EH (cell line): ENCODE results near the gene SRGAP2C.
"Not testable (repeated sequence)": the region's sequence is repeated elsewhere in the genome, so short reads cannot be mapped to it uniquely, and the experiment has no call there.

Experiments
- DNase-seq: peaks from one replicate; pipeline ENCODE4 v3.0.0-alpha.2; 2015; ENCODE audit warnings: low read depth

Gene SRGAP2C

DNA sequence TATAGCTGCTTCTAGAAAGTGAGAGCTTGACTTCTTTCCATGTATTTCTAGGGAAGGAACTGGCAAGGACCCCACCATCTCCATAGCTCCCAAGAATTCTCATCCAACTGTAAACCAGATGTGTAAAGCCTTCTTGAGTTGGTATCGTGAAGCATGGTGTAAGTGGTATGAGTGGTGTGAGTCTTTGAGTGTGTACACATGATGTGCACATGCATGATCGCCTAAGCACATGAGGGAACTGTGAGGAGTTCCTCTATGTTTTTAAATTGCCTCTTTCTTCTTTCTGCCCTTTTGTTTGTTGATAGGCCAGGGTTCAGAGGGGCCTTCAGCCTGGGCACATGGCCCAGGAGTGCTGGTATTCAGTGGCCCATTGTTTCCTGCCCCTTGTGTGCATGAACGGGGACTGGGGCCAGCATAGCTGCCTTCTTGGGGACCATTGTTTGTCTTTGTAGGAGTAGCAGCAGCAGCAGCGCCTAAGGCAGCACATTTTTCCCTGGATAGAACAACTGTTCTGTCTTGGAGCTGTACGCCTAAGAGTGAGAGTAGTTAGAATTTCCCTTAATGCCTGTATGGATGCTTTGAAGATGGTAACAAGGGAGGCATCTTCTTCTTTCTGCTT is 96.0 kb downstream of the SRGAP2C start:
- not testable (repeated sequence) for DNase-seq

DNA sequence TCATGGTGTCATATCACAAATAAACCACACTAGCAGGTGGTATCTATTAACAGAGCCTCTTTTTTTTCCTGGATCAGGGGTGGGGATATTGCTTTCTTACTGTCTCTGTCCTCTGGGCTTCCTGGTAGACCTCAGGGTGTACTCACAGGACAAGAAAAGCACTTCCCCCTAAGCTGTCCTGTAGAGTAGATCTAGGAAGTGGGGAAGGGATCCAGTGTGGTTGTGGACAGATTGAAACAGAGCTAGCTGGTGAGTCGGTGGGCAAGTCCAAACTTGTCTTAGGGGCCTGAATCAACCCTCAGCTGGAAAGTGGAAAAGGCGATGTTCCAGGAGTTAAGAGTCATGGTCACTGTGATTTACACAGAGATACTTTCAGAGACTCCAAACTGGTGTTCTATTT is 96.7 kb downstream of the SRGAP2C start:
- not testable (repeated sequence) for DNase-seq

DNA sequence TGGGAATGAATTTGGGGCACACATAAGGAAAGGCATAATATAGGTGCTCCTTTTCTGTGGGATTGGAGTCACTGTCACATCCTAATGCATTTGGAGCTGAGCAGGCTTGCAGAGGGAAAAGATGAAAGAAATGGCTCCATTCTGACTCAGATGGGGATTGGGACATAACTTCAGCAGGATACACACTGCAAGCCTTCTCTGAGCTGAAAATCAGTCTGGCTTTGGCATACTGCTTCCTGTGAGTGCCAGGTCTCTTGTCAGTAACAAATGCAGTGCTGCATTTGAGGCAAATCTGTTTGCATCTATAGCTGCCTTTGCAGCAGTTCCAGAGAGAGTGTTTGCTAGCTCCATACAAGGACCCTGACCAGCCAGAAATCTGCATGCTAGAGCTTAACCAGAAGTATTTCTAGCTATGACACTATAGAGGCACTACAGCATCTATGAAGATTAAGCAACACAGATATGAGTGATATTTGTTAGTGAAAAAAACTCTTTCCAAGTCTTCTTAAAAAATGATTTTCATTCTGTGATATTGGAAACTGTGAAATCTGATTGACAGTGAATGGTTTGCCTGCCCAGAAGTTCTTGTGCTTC is 98.9 kb downstream of the SRGAP2C start:
- DNase-seq = peak; percentile 47

DNA sequence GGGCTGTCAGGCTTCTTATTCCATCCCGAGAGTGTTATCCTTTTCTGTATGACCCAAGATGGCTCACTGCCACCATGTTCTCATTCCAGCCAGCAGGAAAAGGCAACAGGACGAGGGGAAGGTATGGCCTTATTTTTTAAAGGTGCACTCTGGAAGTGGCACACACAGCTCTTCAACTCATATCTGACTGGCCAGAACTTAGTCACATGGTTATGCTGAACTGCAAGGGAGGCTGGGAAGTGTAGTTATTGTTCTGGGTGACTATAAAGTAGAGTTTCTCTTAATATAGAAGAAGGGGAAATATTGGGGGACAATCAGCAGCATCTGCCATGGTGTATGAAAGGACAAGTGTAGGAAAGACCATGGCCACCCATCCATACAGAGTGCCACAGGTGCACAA is 107.8 kb downstream of the SRGAP2C start:
- not testable (repeated sequence) for DNase-seq

DNA sequence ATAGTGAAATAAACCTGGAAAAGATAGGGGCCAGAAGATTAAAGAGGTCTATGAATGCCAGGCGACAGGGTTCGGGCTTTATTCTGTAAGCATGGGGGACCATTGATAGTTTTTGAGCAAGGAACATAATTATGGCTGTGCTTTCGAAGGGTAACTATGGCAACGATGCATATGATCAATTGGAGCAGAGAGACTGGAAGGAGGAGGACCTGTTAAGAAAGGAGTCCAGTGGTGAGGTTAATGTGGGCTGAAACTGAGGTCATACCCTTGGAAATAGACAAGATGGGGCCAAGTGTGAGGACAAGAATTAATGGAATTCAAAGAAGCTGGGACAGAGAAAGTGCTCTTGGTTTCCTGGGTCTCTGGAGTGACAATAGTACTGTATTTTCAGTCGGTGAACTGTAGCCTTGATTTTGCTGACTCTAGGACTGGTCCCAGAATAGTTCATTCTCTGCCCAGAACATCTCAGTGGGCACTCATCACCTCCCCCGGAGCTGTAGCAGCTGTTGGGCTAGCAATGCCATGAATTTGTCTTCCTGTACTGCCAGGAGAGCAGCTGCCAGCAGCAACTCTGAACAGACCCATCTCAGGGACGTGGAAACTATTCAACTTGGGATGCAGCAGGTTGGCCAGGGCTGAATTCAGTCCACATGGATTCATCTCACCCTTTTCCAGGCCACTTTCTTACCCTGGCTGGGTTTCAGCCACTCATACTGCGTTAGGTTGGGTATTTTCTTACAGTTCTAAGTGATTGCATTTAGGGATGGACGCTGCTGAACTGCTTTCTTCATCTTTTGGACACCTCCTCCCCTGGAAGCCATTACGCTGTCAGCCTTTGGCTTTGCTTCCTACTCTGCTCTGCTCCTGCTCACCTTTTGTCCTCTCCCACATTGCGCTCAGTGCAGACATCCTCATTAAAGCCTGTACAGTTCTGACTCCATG is 108.8 kb downstream of the SRGAP2C start:
- peak; percentile 30 for DNase-seq

DNA sequence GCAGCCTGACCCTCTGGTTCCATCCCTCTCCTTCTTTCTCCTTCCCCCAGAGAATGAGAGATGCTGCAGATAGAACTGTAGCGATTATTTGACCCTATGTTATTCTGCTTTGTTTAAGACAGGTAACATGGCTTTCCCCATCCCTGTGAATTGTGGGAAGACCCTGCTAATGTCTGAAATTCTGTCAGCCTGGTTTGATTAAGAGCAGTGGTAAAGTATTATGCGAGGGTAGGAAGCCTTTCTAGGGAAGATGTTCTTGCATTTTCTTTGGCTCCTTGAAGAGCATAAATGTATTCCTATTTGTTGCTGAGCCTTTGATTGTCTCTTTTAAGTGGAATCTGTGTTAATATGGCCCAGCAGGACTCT is 109.4 kb downstream of the SRGAP2C start:
- not testable (repeated sequence) for DNase-seq

DNA sequence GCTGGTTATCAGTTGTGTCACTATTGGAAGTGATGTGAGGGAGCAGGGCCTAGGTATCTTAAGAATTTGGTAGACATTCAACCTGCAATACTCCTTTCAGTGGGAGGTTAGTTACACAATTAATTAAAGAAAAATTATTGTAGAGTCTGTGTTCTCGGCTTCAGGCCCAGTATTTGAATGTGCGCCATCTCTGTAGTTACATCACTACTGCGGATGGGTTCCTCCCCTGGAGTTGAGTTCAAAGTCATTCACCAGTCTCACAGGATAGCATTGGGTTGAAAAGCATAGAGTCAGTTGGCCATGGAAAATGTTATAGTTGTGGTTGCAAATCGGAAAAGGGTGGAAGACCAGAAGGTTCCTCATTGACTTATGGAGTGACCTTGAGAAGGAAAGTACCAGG is 111.8 kb downstream of the SRGAP2C start:
- not testable (repeated sequence) for DNase-seq

DNA sequence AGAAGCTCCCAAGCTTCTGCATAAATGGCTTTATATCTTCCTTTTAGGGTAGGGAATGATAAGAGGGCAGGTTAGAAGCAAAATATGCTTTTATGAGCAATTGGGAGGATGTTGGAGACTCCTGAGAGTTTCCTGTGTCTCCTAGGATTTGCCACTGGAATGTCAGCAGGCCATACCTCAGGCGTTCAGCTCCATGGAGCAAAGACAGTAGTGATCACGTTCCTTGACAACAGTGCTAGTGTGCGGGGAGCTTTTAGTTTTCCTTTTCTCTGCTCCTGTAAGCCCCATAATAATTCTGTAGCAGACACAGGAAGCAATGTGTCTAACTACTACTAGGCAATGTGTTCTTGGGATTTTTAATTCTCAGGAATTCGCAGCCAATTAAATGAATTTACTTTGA is 113.8 kb downstream of the SRGAP2C start:
- not testable (repeated sequence) for DNase-seq

DNA sequence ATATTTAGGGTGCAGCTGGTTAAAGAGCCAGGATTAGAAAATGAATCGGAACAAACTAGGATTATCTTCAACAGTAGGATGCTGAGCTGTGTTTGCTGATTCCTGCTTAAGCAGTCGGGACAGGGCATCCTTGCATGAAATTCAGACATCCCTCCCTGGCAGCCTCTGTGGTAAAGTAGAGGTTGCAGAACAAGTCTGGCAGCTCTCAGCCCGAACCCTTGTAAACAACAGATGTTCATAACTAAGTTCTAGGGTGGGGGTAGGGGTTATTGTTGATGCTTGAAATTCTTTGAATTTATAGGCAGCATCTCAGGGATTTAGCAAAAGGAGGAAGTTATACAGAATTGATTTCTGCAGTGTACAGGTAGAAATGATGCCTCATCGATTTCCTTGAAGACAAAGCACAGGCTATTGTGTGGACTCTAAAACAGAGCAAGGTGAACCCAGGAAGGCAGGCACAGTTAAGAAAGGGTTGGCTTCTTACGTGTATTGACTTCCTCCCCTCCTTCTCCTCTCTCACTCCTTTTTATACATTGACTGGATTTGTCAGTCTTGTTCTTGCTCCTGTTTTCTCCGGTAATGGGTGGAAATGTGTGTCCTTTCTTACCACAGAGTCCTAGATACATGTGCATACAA is 114.9 kb downstream of the SRGAP2C start:
- DNase-seq = not testable (repeated sequence)

DNA sequence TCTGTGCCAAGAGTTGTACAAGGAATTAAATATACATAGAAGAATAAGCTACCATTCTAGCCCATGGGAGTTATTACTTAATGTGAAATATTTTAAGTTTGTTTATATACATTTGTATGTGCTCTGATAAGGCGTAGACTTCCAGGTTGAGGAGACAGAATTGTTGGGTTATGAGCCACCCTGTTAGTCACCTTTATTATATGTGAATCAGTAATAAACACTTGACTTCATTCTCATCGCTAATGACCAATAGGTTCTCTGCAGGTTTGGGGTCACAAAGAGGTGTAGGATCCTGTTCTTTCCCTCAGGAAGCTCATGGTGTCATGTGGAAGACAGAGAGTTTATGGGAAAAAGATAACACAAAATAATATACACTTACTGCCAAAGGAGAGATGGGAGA is 117.1 kb downstream of the SRGAP2C start:
- DNase-seq = not testable (repeated sequence)

DNA sequence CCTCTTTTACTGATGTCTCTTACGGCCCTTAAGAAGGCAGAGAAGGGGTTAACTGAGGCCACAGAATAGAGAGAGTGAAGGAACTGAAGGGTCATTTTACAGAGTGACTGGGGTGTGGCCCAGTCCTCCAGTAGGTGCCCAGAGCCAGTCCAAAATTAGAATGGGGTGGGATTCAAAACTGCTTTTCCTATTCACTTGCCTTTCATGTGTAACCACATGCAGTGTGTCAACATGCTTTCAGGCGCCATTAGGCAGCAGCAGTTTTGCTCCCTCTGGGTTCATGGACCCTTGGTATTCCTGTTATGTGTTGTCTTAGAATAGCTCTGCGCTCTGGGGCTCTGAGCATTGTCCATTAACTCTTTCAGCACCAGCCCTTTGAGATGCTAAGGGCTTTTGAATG is 123.0 kb downstream of the SRGAP2C start:
- not testable (repeated sequence) for DNase-seq

DNA sequence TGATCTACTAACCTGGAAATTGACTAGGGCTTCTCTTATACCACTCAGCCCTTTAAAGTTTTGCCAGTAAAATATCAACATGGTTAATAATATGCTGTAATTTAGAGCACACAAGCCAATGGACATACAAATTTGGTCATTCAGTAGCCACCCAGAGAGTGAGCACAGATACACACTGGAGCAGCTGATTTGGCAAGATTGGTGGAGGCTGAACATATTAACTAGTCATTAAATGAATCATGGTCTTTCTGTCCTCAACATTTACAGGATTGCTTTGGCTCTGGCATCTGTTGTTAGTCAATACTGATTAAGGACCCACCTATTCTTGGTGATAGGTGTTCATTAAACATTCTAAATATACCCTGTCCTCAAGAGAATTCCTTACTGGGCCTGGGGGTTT is 130.7 kb downstream of the SRGAP2C start:
- DNase-seq = not testable (repeated sequence)

DNA sequence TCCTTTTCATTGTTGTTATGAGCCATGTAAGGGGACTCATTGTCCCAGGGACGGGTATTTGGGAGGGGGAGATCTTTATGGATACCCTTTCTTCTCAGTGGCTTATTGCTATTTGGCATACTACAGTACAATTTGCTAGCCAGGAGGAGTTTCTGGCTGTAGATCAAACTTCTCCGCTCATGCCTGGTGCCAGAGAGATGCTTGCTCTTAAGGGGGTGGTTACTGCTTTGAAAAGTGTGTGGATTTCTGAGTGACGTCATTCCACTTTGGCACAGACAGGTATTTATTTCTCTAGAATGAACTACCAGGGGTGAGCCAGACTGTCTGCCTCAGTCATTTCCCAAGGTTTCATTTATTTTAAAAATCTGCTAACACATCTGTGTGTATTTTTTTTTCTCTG is 131.3 kb downstream of the SRGAP2C start:
- DNase-seq = not testable (repeated sequence)

DNA sequence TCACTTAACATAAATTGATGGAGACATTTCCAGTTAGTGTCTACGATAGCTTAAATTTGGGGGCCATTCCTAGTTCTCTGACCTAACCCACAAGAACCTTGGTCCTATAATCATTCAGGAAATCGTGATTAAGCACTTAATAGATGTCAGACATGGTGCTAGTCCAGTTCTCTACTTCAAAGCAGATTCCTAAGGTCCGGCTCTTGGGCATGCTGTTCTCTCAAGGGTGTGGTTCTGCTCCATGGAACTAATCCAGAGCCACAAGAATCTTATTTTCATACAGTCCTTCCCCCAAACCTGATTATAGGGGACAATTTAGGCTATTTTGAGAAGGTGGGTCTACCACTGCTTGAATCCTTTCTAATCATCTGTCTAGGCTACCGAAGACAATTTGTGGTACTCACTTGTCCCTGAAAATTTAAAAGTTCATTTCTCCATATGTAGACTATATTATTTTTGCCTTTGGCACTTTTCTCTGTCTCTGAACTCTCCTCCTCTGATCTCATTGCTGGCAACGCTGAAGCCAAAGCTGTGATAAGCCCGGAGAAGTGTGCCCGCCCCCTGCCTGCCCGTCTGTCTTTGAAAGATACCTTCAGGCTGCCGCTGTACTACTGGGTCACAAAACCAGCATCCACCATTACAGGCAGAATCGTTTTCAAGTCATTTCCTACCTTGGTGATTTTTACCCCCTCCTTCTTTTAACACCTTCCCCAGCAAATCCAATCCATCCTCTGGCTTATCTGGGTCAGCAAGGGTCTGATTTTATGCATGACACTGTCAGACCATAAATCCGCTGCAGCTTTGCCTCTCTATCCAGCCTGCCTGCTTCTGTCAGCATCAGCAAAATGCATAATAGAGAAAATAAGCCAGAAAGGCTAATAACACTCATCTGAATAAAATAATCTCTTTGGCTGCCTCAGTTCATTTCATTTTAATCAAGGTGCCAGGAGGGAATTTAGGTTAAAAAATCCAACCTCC is 133.0 kb downstream of the SRGAP2C start:
- not testable (repeated sequence) for DNase-seq

DNA sequence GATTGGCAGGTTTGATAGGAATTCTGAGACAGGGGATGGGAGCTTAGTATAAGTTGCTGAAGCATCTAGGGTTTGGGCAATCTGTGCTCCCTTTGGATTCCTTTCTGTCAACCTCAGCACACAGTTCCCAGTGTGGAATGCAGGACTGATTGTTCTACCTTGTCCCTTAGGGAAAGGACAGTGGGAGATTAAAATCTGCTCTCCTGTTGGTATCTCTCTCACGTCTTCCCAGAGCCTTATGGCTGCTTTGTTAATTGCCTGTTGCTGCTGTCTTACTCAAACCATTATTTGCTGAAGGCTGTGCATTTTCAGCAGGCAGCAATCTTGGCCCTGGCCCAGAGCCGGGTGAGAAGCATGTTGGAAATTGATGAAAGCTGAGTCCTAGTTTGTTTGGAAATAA is 133.9 kb downstream of the SRGAP2C start:
- DNase-seq = not testable (repeated sequence)

DNA sequence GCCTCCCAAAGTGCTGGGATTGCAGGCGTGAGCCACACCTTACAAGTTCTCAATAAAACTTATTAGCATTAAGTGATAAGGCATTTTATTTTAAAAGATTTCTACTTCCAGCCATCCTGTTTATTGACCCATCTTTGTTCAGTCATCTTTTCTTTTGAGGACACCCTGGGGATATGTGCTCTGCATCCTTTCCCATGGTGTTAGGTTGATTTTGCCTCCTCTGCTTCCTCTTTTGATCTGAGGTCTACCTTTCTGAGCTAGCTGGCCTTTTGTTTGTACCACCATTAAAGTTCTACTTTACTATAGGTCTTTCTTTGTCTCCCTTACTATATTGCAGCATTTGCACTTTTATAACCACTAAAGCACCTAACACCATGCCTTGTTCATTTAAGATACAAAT is 136.9 kb downstream of the SRGAP2C start:
- not testable (repeated sequence) for DNase-seq

DNA sequence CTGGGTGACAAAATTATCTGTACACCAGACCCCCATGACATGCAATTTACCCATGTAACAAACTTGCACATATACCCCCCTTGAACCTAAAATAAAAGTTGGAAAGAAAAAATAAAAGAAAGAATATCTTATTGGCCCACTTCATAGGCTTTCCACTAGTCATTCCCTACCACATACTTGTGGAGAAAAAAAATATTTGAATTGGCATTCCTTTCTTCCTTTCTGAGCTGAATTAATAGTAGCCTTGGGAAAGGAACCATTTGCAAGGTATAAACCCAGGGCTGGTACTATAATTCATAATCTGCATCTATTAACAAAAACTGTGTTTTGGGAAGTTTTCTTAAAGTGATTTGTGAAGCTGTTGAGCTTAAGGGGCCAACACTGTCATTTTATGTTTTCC is 140.0 kb downstream of the SRGAP2C start:
- not testable (repeated sequence) for DNase-seq

DNA sequence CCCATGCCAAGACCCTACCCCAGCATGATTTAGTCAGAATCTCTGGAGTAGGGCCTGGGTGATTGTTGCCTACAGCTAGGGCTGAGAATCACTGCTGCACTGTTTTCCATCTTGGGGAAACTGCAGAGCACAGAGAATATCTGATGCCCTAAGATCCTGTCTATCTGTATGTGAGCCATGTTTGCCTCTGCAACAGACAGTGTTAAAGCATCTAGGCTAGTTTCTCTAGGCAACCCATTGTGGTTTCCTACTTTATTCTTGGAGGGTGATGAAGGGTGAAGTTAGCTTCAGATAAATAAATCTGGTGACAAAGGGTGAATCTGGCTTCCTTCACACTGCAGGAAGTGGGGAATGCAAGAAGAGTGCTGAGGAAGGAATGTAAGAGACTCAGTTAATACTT is 147.4 kb downstream of the SRGAP2C start:
- DNase-seq = not testable (repeated sequence)

DNA sequence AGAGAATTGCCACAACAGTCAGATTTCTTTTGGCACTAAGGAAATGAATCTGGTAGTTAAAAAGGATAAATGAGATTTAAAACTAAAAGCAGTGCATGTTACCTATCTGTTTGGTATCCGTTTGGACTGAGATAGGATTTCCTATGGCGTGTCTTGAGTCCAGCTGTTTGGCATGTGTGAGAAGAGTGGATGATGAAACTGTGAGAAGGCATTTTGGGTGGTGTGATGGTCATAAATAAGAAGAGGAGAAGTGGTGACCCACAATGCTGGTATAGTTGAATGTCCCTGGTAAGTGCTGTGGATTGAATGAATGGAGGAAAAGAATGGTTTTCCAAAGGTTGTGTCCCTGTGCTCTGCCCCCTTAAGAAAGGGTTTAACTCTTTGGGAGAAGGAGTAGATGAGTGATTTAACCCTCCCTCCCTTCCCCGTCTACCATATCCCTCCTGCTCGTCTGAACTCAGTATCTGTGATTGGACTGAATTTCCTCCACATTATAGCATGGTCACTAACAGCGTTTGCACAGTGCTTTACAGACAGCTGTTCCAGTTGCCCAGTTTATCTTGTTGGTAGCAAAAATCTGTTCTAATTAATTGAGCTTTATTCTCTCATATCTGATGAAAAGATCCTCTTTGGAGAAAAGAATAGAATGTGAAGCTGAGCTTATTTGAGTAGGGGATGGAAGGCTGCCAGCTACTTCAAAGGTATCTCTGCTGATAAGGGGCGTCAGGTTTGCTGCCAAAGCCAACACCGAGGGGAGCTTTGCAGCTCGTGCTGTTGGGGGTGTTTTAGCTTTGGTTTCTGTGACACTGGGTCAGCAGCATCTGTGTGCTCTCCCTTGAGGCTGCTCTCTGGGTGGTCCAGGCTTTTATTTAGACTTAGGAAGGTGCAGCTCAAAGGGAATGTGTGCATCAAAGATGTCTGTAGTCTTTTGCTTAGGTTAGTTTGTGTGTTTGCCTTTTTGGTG is 148.1 kb downstream of the SRGAP2C start:
- not testable (repeated sequence) for DNase-seq

DNA sequence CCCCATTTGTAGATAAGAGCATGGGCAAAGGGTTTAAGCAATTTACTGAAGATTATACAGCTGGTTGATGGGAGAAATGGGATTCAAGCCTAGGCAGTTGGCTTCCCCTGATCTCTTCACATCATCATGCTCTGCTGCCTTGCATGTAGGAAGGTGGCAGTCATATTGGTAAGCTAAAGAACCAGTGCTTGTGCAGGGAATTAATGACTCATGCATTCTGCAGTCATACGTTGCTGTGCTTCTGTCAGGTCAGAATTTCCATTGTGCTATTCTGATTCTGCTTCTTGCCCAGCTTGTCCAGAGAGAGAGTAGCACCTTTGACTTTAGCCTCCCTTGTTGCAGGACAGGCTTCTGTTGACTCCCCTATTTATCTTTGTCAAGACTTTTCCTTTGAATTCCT is 153.2 kb downstream of the SRGAP2C start:
- DNase-seq = not testable (repeated sequence)
